ENCODE measurements around the gene CYP4F8. TPM values are rescaled to one million over a fixed set of nuclear protein-coding genes. Genes with fewer than 3 reads are reported as not detected.

Gene CYP4F8, protein sequence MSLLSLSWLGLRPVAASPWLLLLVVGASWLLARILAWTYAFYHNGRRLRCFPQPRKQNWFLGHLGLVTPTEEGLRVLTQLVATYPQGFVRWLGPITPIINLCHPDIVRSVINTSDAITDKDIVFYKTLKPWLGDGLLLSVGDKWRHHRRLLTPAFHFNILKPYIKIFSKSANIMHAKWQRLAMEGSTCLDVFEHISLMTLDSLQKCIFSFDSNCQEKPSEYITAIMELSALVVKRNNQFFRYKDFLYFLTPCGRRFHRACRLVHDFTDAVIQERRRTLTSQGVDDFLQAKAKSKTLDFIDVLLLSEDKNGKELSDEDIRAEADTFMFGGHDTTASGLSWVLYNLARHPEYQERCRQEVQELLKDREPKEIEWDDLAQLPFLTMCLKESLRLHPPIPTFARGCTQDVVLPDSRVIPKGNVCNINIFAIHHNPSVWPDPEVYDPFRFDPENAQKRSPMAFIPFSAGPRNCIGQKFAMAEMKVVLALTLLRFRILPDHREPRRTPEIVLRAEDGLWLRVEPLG
- total RNA-seq = not detected in 2 replicates
- total RNA-seq (2013) = not detected
- not detected in 2 replicates for polyA plus RNA-seq
- polyA minus RNA-seq = 0.50 TPM in 1 of 2 replicates, not detected in the other

DNA sequence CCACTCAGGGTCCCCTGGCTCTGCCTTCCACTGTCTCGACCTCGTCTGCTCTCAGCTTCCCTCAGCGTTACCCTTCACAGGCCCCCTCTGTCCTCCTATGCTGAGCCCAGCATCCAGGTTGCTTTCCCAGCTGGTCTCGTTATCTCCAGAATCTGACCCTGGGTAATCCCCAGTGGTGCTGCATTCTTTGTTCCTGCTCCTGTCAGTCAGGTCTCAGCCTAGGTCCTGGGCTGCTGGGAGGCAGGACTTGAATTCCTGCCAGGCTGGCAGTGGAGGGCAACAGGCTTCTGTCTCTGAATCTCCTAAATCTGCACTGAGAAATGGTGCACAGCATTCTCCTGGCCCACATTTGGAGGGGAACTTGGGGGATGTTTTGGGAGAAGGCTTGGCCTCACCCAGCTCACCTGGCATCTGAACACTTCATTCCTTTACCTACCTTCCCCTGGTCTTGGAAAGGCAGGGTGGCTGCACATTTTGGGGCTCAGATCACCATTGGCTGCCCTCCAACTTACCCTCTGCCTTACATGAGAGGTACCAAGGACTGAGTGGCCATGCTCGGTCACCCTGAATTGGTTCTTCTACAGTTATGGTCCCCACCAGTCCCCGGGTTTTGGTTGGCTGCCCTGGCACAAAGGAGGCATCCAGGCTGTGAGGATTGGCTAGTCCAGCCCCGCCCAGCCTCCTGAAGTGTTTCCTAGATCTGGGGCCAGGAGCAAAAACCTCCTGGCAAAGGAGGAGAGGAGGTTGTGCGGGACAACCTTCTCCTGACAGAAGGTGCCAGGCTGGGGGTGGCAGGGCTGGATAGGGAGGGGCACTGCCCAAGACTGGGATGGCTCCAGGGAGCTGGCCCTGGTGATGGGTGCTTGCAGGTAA, at the start of gene CYP4F8:
CYP4F8 (plus strand) TSS at position 712 of the 873 bp plus-strand sequence. CDS start 399 bp downstream, outside the sequence.
- Histone ChIP-seq H3K36me3 (replicated peaks in 1 of 2; ENCODE audit: control extremely low read depth in 1 of 2, control insufficient read depth in 1 of 2, extremely low read depth in 1 of 2, insufficient read depth in 2 of 2, low read length in 1 of 2) (no peaks in the 10 kb centered on the region), H3K27me3 (replicated peaks in 1 of 4; ENCODE audit: control extremely low read depth in 1 of 4, control insufficient read depth in 3 of 4, insufficient read depth in 4 of 4, low read length in 3 of 4) (peaks cover 0 to 4% (median 0%) of the 10 kb centered on the region in 4 experiments), H4K20me1 (ENCODE audit: control insufficient read depth, insufficient read depth, low read length, poor library complexity, severe bottlenecking) (no peaks in the 10 kb centered on the region), H2AFZ (ENCODE audit: insufficient read depth, low read depth, low read length, poor library complexity, severe bottlenecking) (no peak within 1 kb of the TSS), H3K9ac (ENCODE audit: low read length) (no peak within 1 kb of the TSS), H3K4me2 (replicated peaks; ENCODE audit: low read depth, low read length, poor library complexity, severe bottlenecking) (no peak within 1 kb of the TSS), H3K4me3 (ENCODE audit: control extremely low read depth in 1 of 5, extremely low read depth in 1 of 5, insufficient read depth in 1 of 5, low read depth in 2 of 5, low read length in 4 of 5) (no peak within 1 kb of the TSS), H3K9me3 (ENCODE audit: control extremely low read depth in 1 of 3, control insufficient read depth in 2 of 3, insufficient read depth in 1 of 3, low read length in 2 of 3) (peaks cover 0 to 3% (median 0%) of the 10 kb centered on the region in 3 donors), H3K27ac (ENCODE audit: low read length in 2 of 2) (no peak within 1 kb of the TSS), H3K4me1 (ENCODE audit: control insufficient read depth in 2 of 2, insufficient read depth in 2 of 2, low read length in 2 of 2) (no peaks in the 10 kb centered on the region), H3K79me2 (ENCODE audit: control insufficient read depth, insufficient read depth, low read length) (no peaks in the 10 kb centered on the region)
- Mint-ChIP-seq H3K4me3 (no peak within 1 kb of the TSS), H3K4me1 (no peaks in the 10 kb centered on the region), H3K9me3 (ENCODE audit: insufficient read depth) (no peaks in the 10 kb centered on the region), H3K27me3 (peaks cover 25% of the 10 kb centered on the region), H3K27ac (no peak within 1 kb of the TSS)
- CTCF ChIA-PET = interaction anchor here (0.8 kb wide), 1 partner anchor 14 kb away, joined by 3 read pairs; no protein-coding TSS in a partner anchor
- DNase-seq (no peak), ATAC-seq (ENCODE audit: low read depth) (no peak)
- POLR2A ChIA-PET = no interaction called here
- WGBS (ENCODE audit: insufficient coverage) = 84% methylated on average over 8 of the region's 8 CpGs
- intact Hi-C loops (cut with micrococcal nuclease) = no loop called here
- TF ChIP-seq CTCF (IDR thresholded peaks at IDR 0.05) (no peak), EZH2 (IDR thresholded peaks at IDR 0.05; ENCODE audit: borderline replicate concordance, insufficient read depth, low read depth, low read length, poor library complexity, severe bottlenecking) (no peak)

All from B cell (primary cell).